Trophoblast cell (in vitro differentiated cells and primary cell): ENCODE data around the gene AHI1.

Experiments used
- DNase-seq, 2 donors: peaks; one replicate each; pipeline ENCODE4 v3.0.0-alpha.2; 2016
- H2AFZ ChIP-seq: 2 replicates; pipeline ENCODE4 v1.6.1; 2013; ENCODE audit warnings: low read length, moderate library complexity, mild to moderate bottlenecking; ENCODE audit not compliant: insufficient read depth, poor library complexity
- H2AK5ac ChIP-seq: 2 replicates; pipeline ENCODE4 v1.6.1; 2013; ENCODE audit warnings: mild to moderate bottlenecking, low read length
- H2BK120ac ChIP-seq: 2 replicates; pipeline ENCODE4 v1.6.1; 2013; ENCODE audit warnings: low read length, mild to moderate bottlenecking, moderate library complexity; ENCODE audit not compliant: insufficient read depth, poor library complexity
- H2BK12ac ChIP-seq: 2 replicates; pipeline ENCODE4 v1.6.1; 2013; ENCODE audit warnings: mild to moderate bottlenecking, low read length, moderate library complexity
- H2BK5ac ChIP-seq: 2 replicates; pipeline ENCODE4 v1.6.1; 2013; ENCODE audit warnings: low read length, low read depth, moderate library complexity, mild to moderate bottlenecking; ENCODE audit not compliant: poor library complexity
- H3K14ac ChIP-seq: 2 replicates; pipeline ENCODE4 v1.6.1; 2013; ENCODE audit warnings: mild to moderate bottlenecking, low read length
- H3K18ac ChIP-seq: 2 replicates; pipeline ENCODE4 v1.6.1; 2013; ENCODE audit warnings: mild to moderate bottlenecking, low read length
- H3K23ac ChIP-seq: 2 replicates; pipeline ENCODE4 v1.6.1; 2013; ENCODE audit warnings: low read length
- H3K27ac ChIP-seq: 2 replicates; pipeline ENCODE4 v1.5.1; 2013; ENCODE audit warnings: low read depth, mild to moderate bottlenecking, inconsistent platforms, low read length, moderate library complexity
- H3K27me3 ChIP-seq: 2 replicates; pipeline ENCODE4 v1.6.1; 2013; ENCODE audit warnings: inconsistent platforms, mild to moderate bottlenecking, low read length, moderate library complexity; ENCODE audit not compliant: insufficient read depth
- H3K36me3 ChIP-seq, 2 experiments: 1 replicate in 1 of 2; 2 replicates in 1 of 2; pipeline ENCODE4 v1.6.1; 2013; ENCODE audit warnings: low read length in 2 of 2, mild to moderate bottlenecking in 2 of 2, moderate library complexity in 1 of 2; ENCODE audit not compliant: insufficient read depth in 2 of 2, control insufficient read depth in 1 of 2
- H3K4ac ChIP-seq: 2 replicates; pipeline ENCODE4 v1.6.1; 2013; ENCODE audit warnings: low read depth, mild to moderate bottlenecking, low read length, moderate library complexity
- H3K4me1 ChIP-seq, 2 experiments: 1 replicate in 1 of 2; 2 replicates in 1 of 2; pipeline ENCODE4 v1.6.1; 2013; ENCODE audit warnings: low read length in 2 of 2, mild to moderate bottlenecking in 2 of 2, moderate library complexity in 1 of 2; ENCODE audit not compliant: insufficient read depth in 2 of 2, control insufficient read depth in 1 of 2
- H3K4me2 ChIP-seq: 2 replicates; pipeline ENCODE4 v1.6.1; 2013; ENCODE audit warnings: inconsistent platforms, mild to moderate bottlenecking, low read length, moderate library complexity
- H3K4me3 ChIP-seq: 2 replicates; pipeline ENCODE4 v1.5.1; 2013; ENCODE audit warnings: mild to moderate bottlenecking, low read depth, low read length, inconsistent platforms
- H3K79me1 ChIP-seq: one replicate; pipeline ENCODE4 v1.6.1; 2013; ENCODE audit warnings: low read length
- H3K79me2 ChIP-seq: 2 replicates; pipeline ENCODE4 v1.6.1; 2013; ENCODE audit warnings: low read length, mild to moderate bottlenecking; ENCODE audit not compliant: control insufficient read depth, insufficient read depth, poor library complexity
- H3K9ac ChIP-seq: 2 replicates; pipeline ENCODE4 v1.6.1; 2013; ENCODE audit warnings: mild to moderate bottlenecking, low read length
- H3K9me3 ChIP-seq: 2 replicates; pipeline ENCODE4 v1.6.1; 2013; ENCODE audit warnings: low read depth, mild to moderate bottlenecking, control low read depth, inconsistent platforms, low read length; ENCODE audit not compliant: insufficient read depth
- H4K12ac ChIP-seq: 2 replicates; pipeline ENCODE4 v1.6.1; 2013; ENCODE audit warnings: low read depth, mild to moderate bottlenecking, low read length, moderate library complexity
- H4K8ac ChIP-seq: 2 replicates; pipeline ENCODE4 v1.6.1; 2013; ENCODE audit warnings: low read depth, mild to moderate bottlenecking, low read length, moderate library complexity
- H4K91ac ChIP-seq: one replicate; pipeline ENCODE4 v1.6.1; 2013; ENCODE audit warnings: low read depth, mild to moderate bottlenecking, low read length, moderate library complexity
- WGBS: extraction: QIAGEN DNeasy Blood & Tissue Kit; methylation state at CpG from one replicate; pipeline ENCODE4 v1.1.7; 2013; ENCODE audit warnings: missing lambda C conversion rate; ENCODE audit not compliant: insufficient read length, insufficient coverage; ENCODE audit errors: extremely low coverage; 5-methylcytosine and 5-hydroxymethylcytosine counted together

Gene AHI1

GRCh38 chr6:135419162-135419561 lies 78.4 kb downstream of the AHI1 start:
- no peak overlapping the region for H2AK5ac ChIP-seq
- H4K12ac ChIP-seq = no peak overlapping the region

GRCh38 chr6:135418040-135418760 lies 79.3 kb downstream of the AHI1 start:
- H3K27ac ChIP-seq = no peak overlapping the region
- no peak overlapping the region for H3K9ac ChIP-seq
- no peak overlapping the region for H3K14ac ChIP-seq
- H3K27me3 ChIP-seq = no peaks in the 10 kb centered on the region
- no peaks in the 10 kb centered on the region for H3K9me3 ChIP-seq
- no peak overlapping the region for H3K18ac ChIP-seq
- H3K4me2 ChIP-seq = no peak overlapping the region
- no peak overlapping the region for H2BK120ac ChIP-seq
- H3K79me1 ChIP-seq = no peaks in the 10 kb centered on the region
- no peaks in the 10 kb centered on the region for H3K36me3 ChIP-seq
- H4K8ac ChIP-seq = no peak overlapping the region
- H3K4me1 ChIP-seq = no peaks in the 10 kb centered on the region
- no peak overlapping the region for H3K23ac ChIP-seq
- no peak overlapping the region for H2BK5ac ChIP-seq
- no peak for DNase-seq
- no peak overlapping the region for H2BK12ac ChIP-seq
- H4K12ac ChIP-seq = no peak overlapping the region
- H2AK5ac ChIP-seq = no peak overlapping the region
- H3K4me3 ChIP-seq = no peak overlapping the region
- WGBS = no CpG with 5 or more reads among the region's 3 CpGs
- H3K4ac ChIP-seq = no peak overlapping the region
- no peak overlapping the region for H4K91ac ChIP-seq
- H3K79me2 ChIP-seq = no peaks in the 10 kb centered on the region
- H2AFZ ChIP-seq = no peak overlapping the region

More at GRCh38 chr6:135419162-135419561, 78.4 kb downstream of the AHI1 start:
- Histone ChIP-seq H3K36me3 (no peaks in the 10 kb centered on the region), H3K9ac (no peak overlapping the region), H3K27ac (no peak overlapping the region), H2BK120ac (no peak overlapping the region), H3K18ac (no peak overlapping the region), H3K4me1 (no peaks in the 10 kb centered on the region), H4K91ac (no peak overlapping the region), H3K23ac (no peak overlapping the region), H3K27me3 (no peaks in the 10 kb centered on the region), H3K14ac (no peak overlapping the region), H3K4me3 (no peak overlapping the region), H2AFZ (no peak overlapping the region), H3K79me1 (no peaks in the 10 kb centered on the region), H2BK12ac (no peak overlapping the region), H4K8ac (no peak overlapping the region), H3K4me2 (no peak overlapping the region), H3K79me2 (no peaks in the 10 kb centered on the region), H3K4ac (no peak overlapping the region), H2BK5ac (no peak overlapping the region), H3K9me3 (no peaks in the 10 kb centered on the region)
- no peak for DNase-seq
- WGBS = no CpG with 5 or more reads among the region's 2 CpGs

DNA sequence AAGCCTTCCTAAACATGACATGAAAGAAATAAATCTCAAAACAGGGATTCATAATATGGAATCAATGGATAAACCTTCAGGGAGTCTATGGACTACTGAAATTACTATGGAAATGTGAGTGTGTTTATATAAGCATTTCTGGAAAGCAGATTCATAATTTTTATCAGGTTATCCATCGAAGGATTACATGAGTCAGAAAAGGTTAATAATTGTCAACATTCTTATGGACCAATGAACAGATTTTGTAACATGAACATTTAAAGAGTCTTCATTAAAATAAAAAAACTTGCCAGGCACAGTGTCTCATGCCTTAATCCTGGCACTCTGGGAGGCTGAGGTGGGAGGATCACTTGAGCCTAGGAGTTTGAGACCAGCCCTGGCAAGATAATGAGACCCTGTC lies 84.8 kb downstream of the AHI1 start:
- Histone ChIP-seq H3K36me3 (no peaks in the 10 kb centered on the region), H3K79me1 (no peaks in the 10 kb centered on the region), H3K4me3 (no peak overlapping the region), H3K4me1 (no peaks in the 10 kb centered on the region), H3K79me2 (no peaks in the 10 kb centered on the region), H3K23ac (no peak overlapping the region), H2AFZ (no peak overlapping the region), H3K14ac (no peak overlapping the region), H4K12ac (no peak overlapping the region), H2BK5ac (no peak overlapping the region), H3K9ac (no peak overlapping the region), H4K8ac (no peak overlapping the region), H3K4ac (no peak overlapping the region), H3K4me2 (no peak overlapping the region), H2BK120ac (no peak overlapping the region), H3K9me3 (no peaks in the 10 kb centered on the region), H2AK5ac (no peak overlapping the region), H3K27me3 (no peaks in the 10 kb centered on the region), H3K18ac (no peak overlapping the region), H4K91ac (no peak overlapping the region), H2BK12ac (no peak overlapping the region), H3K27ac (no peak overlapping the region)
- WGBS = no CpG with 5 or more reads among the region's 1 CpG
- DNase-seq = no peak

DNA sequence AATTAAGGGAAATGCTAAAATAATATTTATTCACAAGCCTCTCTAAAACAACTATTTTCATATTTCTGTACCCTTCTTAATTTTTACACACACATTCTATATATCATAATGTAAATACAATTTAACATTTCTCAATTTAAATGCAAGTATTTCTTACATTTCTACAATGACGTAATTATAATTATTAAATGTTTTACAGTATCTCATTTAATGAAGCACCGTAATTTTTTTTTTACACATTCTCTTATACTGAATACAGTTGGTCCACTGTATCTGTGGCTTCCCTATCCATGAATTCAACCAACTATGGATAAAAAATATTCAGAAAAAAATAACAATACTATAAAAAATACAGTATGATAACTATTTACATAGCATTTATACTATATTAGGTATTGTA lies 85.7 kb downstream of the AHI1 start:
- no peak overlapping the region for H2AFZ ChIP-seq
- DNase-seq = no peak
- WGBS = no CpG with 5 or more reads among the region's 2 CpGs

More for the DNA sequence above, 85.7 kb downstream of the AHI1 start:
- Histone ChIP-seq H3K79me1 (no peaks in the 10 kb centered on the region), H3K4me1 (no peaks in the 10 kb centered on the region), H3K27me3 (no peaks in the 10 kb centered on the region), H3K9me3 (no peaks in the 10 kb centered on the region), H2BK120ac (no peak overlapping the region), H3K23ac (no peak overlapping the region), H4K91ac (no peak overlapping the region), H2AK5ac (no peak overlapping the region), H3K36me3 (no peaks in the 10 kb centered on the region), H3K18ac (no peak overlapping the region), H4K8ac (no peak overlapping the region), H3K4me2 (no peak overlapping the region), H3K4me3 (no peak overlapping the region), H3K14ac (no peak overlapping the region), H2BK12ac (no peak overlapping the region), H3K4ac (no peak overlapping the region), H4K12ac (no peak overlapping the region), H3K79me2 (no peaks in the 10 kb centered on the region), H3K27ac (no peak overlapping the region), H2BK5ac (no peak overlapping the region), H3K9ac (no peak overlapping the region)
